ENCODE data around the gene CD52.

Gene CD52

GRCh38 chr1:26357121-26357602, 39.4 kb downstream of the CD52 start:
- DNase-seq, result no peak

GRCh38 chr1:26358411-26359384, 40.9 kb downstream of the CD52 start:
- peak; percentile 79 for DNase-seq

GRCh38 chr1:26359981-26360806, 42.4 kb downstream of the CD52 start:
- peak; percentile 45 for DNase-seq

- no peak for DNase-seq
Measured at GRCh38 chr1:26360807-26361604, 43.2 kb downstream of the CD52 start.

- no peak for DNase-seq
Measured at GRCh38 chr1:26361605-26362122, 43.9 kb downstream of the CD52 start.

- no peak for DNase-seq
Measured at GRCh38 chr1:26362331-26362730, 44.6 kb downstream of the CD52 start.

- DNase-seq, result peak; percentile 84
Measured at GRCh38 chr1:26363549-26364448, 46.0 kb downstream of the CD52 start.

- DNase-seq, result no peak
Measured at GRCh38 chr1:26364956-26365355, 47.2 kb downstream of the CD52 start.

GRCh38 chr1:26367441-26367840, 49.7 kb downstream of the CD52 start:
- no peak for DNase-seq

- no peak for DNase-seq
Measured at GRCh38 chr1:26368006-26368405, 50.2 kb downstream of the CD52 start.

GRCh38 chr1:26368486-26368885, 50.7 kb downstream of the CD52 start:
- DNase-seq, result no peak
